GM18907 (cell line): ENCODE results near the gene SLC22A7.
"Not testable (repeated sequence)": the region's sequence is repeated elsewhere in the genome, so short reads cannot be mapped to it uniquely, and the experiment has no call there.

Source experiments
- ATAC-seq: cut with Tn5 transposase; IDR thresholded peaks from one replicate; pipeline ENCODE4 v1.9.1; 2021; ENCODE audit warnings: mild to moderate bottlenecking, moderate library complexity; ENCODE audit not compliant: unreplicated experiment

SLC22A7 gene

GRCh38 chr6:43334466-43335095 lies 36.5 kb downstream of the SLC22A7 start:
- no peak for ATAC-seq

- ATAC-seq: no peak
Measured at GRCh38 chr6:43335469-43335868, 37.4 kb downstream of the SLC22A7 start.

DNA sequence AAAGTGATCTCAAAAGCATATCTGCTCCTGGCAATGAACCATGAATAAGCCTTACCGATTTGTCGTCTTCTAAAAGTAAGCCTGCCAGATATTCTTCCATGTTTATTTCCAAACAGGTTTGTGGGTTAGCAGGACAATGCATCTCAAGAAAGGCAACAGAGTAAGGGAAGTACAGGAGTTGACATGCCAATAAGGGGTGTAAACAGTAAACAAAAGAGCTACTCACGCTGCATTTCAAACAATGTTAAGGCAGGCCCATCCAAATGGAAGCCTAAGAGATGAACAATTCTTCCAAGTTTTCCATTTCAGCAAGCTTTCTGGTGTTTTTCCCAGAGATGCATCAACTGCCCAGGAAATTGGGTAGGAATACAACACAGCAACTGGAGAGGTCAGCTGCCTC lies 38.3 kb downstream of the SLC22A7 start:
- ATAC-seq: no peak

DNA sequence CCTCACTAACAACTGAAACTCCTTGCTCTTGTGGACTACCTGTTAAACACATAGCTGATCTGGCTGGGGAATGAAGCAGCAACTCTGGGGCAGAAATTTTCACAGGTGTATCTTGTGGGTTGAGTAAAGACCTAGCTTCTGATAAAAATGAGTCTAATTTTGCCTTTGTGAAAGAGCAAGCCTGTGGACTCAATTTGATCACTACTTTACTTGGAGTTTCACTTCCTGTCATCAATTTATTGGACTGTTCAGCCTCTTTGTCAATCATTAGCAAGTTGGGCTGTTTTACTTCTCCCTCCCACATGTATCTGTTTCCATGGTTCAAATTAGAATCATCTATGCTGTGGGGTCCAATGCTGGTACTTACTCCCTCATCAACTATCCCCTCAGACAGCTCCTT lies 40.2 kb downstream of the SLC22A7 start:
- peak; percentile 42 for ATAC-seq

DNA sequence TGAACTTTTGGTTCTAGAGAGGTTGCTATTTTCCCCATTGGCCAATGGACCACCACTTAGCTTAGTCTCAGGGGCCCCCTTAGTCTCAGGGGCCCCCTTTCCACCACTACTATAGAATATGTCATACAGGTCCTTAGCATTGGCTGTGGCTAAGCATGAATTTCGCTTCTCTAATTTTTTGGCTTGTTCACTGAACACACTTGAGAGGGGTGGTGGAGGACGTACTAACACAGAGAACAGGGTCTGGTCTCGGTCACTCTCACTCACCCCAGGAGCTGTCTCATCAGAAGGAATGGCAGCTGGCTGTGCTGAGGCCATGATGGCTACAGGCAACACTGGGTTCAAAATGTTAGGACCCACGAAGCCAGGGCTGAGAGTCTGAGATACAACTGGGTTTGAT lies 41.1 kb downstream of the SLC22A7 start:
- ATAC-seq: peak; percentile 74

DNA sequence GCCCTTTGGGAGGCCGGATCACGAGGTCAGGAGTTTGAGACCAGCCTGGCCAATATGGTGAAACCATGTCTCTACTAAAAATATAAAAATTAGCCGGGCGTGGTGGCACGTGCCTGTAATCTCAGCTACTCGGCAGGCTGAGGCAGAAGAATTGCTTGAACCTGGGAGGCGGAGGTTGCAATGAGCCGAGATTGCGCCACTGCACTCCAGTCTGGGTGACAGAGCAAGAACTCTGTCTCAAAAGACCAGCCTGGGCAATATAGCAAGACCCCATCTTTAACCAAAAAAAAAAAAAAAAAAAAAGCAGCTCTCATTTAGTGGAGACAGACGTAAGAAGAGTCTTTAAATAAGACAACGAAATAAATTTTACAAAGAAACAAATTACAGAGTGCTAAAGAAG lies 48.2 kb downstream of the SLC22A7 start:
- ATAC-seq: not testable (repeated sequence)

DNA sequence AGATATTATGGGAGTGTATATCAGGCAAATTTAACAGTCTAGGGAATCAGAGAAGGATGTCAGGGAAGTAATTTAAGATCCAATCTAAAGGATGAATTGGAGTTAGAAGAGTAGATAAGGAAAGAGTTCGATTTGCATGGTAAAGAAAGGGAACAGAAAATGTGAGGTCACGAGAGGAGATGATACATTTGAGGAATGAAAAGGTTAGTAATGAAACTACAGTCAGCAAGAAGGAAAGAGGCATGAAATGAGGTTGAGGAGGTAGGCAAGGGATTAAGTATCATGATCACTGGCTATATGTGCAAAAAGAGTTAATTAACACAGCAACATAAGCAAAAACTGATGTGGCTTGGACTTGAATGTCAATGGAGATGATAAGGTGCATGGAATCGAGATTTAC lies 49.0 kb downstream of the SLC22A7 start:
- ATAC-seq: no peak

DNA sequence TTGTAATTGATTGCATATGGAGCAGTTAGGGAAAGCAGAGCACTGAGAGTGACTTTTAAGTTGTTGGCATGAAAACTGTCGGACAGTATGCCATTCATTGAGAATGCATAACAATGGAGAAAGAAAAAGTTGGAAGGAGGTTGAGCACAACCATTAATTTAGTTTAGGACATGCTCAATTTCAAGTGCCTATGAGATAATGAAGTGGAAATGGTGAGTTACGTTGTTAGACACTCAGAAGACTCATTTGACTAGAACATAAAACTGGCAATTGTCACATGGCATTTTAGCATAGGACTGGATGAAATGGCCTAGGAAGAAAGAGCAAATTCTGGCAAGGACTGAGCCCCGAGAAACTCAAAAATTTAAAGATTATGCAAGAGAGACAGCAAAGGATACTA lies 49.4 kb downstream of the SLC22A7 start:
- no peak for ATAC-seq

- not testable (repeated sequence) for ATAC-seq
Measured at GRCh38 chr6:43351951-43352350, 53.9 kb downstream of the SLC22A7 start.
